HK-2 (cell line): ENCODE results near the gene CELF4.

ENCODE experiments used
- DNase-seq: peaks from one replicate; pipeline ENCODE4 v3.0.0-alpha.2; 2018; ENCODE audit not compliant: unreplicated experiment

Gene CELF4

DNA sequence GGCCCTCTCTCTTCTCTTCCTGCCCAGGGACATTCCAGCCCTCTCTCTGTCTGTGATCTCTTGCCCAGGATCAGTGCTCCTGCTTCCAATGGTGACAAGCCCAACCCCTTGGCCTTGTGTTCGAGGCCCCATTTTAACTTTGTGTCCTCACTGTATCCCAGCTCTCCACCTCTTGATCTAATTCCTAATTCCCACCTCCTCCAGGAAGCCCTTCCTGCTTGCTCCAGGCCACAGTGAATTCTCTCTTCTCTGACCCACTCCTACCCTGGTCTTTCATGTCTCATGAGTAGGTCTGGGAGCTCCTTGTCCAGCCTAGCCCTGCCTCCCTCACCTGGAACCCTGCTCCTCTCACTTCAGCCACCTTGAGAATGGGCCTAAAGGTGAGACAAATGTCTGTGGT lies 249.1 kb downstream of the CELF4 start:
- no peak for DNase-seq

GRCh38 chr18:37315935-37316334 lies 249.7 kb downstream of the CELF4 start:
- no peak for DNase-seq

GRCh38 chr18:37314534-37314933 lies 251.1 kb downstream of the CELF4 start:
- no peak for DNase-seq

GRCh38 chr18:37313624-37314023 lies 252.0 kb downstream of the CELF4 start:
- no peak for DNase-seq

GRCh38 chr18:37309861-37310260 lies 255.7 kb downstream of the CELF4 start:
- DNase-seq: no peak

DNA sequence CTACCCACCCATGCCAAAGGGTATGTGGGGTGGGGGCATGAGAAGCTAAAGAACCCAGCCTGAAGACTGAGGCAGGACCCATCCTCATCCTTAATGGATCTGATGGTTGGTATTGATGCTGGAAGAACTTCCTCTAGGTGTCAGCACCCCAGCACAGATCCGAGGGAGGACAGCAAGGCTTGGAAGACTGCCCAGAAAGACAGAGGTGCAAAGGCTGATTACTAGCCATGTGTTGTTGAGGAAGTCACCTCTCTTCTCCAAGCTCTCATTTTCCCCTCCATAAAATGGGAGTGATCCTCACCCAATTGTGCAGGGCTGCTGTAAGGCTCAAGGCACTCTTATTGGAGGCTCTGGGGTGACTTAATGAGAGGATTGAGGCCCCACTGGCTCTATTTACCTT lies 256.5 kb downstream of the CELF4 start:
- no peak for DNase-seq

GRCh38 chr18:37307181-37307580 lies 258.4 kb downstream of the CELF4 start:
- no peak for DNase-seq

- no peak for DNase-seq
Measured at GRCh38 chr18:37306432-37306831, 259.2 kb downstream of the CELF4 start.

- no peak for DNase-seq
Measured at GRCh38 chr18:37305066-37305465, 260.5 kb downstream of the CELF4 start.

DNA sequence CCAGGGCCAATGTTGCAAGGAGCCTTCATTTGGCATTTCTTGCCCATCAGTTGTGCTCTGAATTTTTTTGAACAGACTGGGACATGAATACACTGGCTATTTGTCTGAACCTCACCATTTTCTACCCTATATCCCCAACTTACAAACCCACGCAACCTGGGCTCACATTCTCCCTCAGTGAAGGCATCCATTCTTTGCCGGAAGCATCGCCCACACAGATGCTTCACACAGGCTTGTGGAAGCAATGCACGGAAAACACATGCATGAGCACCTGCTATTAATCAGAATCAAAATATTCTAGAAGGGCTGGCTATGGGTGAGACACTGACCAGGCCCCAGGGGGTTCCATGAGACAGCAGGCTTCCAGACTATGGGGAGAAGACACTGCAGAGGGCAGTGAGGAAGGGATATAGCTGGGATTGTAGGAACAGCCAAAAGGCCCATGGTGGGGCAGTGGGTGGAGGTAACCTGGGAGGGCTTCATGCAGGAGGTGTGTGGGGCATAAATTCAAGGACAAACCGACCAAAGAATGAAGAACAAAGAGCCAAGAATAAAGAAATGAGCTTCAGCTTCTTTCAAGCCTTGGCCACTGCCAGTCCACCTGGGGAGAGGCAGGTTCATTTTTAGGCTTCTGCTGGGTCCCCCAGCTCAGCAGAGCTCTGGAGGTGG lies 261.5 kb downstream of the CELF4 start:
- DNase-seq: no peak

DNA sequence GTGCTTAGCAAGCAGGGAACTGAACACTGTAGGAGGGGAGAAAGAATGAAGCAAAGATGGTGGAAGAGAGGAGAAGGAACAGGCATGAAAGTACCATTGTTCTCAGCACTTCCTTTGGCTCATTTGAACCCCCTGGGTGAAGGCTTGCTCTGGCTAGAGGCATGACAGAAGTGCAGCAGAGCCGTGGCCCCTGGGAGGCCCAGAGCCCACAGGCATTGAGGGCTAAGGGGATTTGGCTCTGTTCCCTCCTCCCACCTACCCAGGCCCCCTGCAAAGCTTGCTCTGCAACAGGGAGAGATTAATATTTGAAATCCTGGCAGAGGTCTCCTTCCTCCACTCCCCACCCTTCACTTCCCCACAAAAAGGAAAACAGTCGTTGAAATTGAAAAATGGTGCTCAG lies 262.6 kb downstream of the CELF4 start:
- no peak for DNase-seq

GRCh38 chr18:37302519-37302918 lies 263.1 kb downstream of the CELF4 start:
- no peak for DNase-seq

GRCh38 chr18:37299471-37300304 lies 265.9 kb downstream of the CELF4 start:
- DNase-seq: peak; percentile 85

DNA sequence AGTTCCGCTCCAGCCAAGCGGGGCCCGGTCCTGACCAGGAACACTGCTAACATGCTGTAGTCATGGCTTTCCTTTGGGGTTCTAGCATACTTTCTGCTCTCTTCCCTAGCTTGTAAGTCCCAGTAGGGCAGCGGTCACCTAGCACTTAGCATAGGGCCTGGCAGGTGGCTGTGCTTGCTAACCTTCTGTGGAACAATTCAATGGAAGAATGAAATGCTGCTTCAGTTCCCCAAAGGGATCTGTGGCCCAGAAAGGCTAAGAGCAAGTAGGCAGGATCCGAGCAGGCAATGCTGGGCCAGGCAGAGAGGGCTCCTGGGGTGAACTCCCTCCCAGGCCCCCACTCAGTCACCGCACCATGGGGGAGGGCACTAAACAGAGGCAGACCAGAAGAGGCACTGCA lies 266.8 kb downstream of the CELF4 start:
- DNase-seq: no peak

DNA sequence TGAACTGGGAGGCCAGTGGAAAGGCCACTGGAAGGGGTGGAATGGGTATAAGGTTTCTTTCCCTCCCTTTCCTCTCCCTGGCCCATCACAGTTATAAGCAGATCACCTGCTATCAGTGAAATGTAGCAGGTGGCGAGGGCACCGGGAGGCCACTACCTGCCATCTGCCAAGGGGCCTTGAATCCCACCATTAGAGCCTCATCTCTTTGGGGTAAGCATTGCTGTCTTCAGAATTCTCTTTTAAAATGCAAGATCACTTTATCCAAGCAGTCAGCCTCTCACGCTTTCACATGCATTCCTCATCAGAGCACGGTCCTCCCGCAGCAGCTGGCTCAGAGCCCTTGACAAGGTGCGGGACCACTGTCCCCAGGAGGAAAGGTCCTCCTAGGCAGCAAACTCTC lies 268.5 kb downstream of the CELF4 start:
- no peak for DNase-seq

- DNase-seq: peak; percentile 18
Measured at GRCh38 chr18:37294951-37295350, 270.6 kb downstream of the CELF4 start.

DNA sequence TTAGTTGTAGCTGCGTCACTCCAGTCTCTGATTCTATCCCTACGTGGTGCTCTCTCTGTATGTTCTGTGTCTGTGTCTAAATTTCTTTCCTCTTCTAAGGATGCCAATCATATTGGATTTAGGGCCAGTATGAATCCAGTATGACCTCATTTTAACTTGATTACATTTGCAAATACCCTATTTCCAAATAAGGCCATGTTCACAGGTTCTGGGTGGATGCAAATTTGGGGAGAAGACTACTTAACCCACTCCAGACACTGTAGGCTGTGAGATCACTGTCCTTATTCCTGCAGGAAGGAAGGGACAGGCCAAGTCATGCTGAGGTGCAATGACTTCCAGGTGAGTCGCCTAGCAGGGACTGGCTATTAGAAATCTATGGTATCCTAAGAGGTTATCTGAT lies 272.2 kb downstream of the CELF4 start:
- no peak for DNase-seq

- DNase-seq: no peak
Measured at GRCh38 chr18:37289423-37289822, 276.2 kb downstream of the CELF4 start.

DNA sequence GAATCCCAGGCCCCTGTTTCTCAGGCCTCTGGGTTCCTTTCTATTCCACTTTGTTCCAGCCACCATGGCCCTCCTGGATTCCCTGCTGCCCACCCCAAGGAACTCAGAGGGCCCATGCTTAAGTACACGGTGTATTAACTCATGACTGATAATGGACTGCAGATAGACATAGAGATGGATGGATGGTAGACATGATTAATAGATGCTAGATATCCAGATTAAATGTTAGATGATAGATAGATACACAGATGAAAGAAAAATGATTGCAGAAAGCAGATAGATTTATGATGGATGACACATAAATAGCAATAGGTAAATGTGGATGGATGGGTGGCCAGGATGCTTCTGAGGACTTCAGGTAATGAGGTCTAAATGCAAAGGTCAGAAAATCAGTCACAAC lies 278.0 kb downstream of the CELF4 start:
- DNase-seq: no peak

GRCh38 chr18:37286801-37287200 lies 278.8 kb downstream of the CELF4 start:
- no peak for DNase-seq

- DNase-seq: no peak
Measured at GRCh38 chr18:37285825-37286224, 279.8 kb downstream of the CELF4 start.

GRCh38 chr18:37284260-37284659 lies 281.3 kb downstream of the CELF4 start:
- DNase-seq: no peak

DNA sequence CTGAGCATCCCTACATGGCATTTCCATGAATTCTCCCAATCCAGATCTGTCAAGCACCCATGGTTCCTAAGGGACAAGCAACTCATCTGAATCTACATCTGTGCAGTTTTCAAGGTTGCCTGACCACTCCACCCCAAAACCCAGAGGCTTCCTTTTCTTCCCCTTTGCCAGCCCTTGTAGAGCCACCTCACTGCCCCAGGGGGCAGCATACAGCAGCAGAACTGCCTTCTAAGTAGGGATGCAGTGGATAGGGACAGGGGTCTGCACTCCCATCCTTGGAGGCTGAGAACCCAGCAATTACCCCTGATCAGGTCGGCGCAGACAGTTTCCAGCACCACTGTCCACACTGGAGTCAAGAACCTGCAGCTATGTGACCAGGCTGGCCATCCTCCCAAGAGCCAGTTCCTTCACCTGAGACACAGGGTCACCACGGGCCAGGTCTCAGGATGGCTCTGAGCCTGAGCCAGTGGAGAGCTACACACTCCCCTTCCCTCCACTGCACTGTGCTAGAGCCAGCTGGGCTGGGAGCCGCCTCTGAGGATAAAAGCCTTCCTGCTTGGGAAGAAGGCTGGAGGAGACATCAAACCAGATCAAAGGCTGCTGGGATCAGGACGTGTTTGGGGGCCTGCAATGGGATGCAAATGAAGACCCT lies 283.1 kb downstream of the CELF4 start:
- no peak for DNase-seq
